Stimulated activated CD4-positive, alpha-beta T cell treated with anti-CD3 and anti-CD28 coated beads, Interleukin-1b, Interleukin-23, amount 100 ng/mL, for 4 hours (primary cell): ENCODE results near the gene MPPE1.
"Not testable (repeated sequence)": the region's sequence is repeated elsewhere in the genome, so short reads cannot be mapped to it uniquely, and the experiment has no call there.

Source experiments
- DNase-seq, 2 donors: peaks; one replicate each; pipeline ENCODE4 v3.0.0-alpha.2; 2020; ENCODE audit warnings: low read depth in 2 of 2

MPPE1 gene, protein sequence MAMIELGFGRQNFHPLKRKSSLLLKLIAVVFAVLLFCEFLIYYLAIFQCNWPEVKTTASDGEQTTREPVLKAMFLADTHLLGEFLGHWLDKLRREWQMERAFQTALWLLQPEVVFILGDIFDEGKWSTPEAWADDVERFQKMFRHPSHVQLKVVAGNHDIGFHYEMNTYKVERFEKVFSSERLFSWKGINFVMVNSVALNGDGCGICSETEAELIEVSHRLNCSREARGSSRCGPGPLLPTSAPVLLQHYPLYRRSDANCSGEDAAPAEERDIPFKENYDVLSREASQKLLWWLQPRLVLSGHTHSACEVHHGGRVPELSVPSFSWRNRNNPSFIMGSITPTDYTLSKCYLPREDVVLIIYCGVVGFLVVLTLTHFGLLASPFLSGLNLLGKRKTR

DNA sequence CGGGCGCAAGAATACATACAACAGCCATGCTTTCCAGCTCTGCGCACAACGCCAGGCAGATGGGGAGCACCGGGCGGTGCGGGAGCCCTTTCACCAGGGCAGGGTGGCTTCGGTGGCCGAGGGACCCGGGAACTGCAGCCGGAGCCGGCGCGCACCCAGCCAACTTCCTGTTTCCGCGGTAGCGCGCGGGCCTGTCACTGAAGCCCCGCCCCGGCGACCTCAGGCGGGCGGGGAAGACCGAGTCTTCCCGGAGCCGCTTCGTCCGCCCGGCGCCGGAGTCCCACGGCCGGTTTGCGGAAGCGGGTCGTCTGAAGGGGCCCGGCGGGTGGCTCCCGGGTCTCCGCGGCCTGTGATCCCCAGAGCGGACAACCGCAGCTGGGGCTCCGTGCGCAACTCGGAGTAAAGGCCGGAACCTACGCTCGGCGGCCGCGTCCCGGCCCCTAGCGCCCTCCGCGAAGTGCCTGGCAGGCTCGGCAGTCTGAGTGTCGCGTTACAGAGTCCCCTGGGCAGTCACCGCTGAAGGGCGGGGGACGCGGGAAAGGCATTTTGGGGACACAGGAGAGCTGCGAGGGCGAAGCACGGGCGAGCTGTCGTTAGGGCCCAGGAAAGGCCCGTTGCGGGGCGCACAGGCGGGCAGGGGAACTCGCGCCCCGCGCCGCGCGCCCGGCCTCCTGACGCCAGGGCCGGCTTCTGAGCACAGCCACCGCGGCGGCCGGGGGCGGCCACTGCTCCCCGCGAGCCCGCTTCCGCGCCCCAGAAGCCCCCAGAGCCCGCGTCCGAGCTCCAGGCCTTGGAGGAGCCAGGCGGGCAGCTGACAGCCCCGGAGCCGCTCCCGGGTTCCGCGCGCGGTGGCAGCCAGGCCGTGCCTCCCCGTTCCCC, at the start of gene MPPE1:
MPPE1 (minus strand) TSS at position 136 of the 879 bp plus-strand sequence. CDS start 11,053 bp downstream, outside the sequence.
- peak; percentile 64 to 84 for DNase-seq

DNA sequence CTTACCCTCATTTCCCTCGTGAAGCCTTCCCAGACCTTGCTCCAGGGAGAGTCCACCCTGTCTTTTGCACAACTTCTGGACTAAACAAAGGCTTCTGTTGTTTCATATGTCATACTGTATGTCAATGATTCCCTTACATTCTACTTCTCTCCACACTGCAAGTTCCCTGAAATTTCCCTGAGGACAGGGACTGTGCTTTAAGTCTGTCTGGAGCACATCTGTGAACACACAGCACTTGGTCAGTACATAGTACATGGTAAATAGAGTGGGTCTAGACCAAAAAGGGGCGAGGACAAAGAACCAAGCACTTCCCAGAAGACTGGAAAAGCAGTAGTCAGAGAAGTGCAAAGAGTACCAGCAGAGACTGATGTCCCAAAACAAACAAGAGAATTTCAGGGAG, 49.5 kb upstream of the MPPE1 start:
- no peak for DNase-seq

DNA sequence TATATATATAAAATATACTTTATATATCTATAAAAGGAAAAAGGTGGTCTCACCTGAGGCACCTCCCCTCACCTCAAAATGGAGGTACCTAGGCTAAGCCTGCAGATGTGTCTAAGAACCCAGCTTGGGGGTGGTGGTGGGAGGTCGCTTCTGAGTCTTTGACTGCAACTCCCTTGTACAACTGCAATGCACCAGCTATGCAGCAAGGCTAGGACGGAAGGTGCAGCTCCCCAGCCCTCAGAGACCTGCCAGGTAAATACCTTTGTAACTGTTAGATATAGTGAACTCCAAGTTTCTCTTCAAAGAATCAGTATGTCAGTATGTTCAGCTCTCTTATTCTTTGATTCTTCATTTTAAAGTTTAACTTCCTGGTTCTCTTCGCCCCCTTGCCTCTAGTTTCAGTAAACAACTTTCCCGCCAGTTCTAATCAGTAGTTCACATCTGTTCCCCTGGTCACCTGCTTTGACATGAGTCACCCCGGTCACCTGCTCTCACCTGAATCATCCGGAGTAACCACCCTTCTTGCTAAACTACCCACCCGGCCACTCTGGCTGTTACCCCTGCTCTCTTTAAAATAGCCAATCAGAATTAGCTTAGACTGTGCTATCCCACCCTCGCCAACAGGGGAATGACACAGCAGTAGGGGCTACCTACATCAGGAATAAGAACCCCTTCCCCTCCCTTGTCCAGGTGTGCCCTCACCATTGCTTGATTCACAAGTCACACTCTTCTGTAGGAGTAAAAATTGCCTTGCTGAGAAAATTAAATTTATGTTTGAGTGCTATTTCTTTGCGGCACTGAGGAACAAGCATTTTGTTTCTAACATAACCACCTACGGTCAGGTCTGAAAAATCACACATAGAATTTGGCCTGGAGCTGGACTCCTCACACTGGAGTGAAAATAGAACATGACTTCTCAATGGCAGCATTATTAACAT, 48.5 kb upstream of the MPPE1 start:
- DNase-seq: no peak

DNA sequence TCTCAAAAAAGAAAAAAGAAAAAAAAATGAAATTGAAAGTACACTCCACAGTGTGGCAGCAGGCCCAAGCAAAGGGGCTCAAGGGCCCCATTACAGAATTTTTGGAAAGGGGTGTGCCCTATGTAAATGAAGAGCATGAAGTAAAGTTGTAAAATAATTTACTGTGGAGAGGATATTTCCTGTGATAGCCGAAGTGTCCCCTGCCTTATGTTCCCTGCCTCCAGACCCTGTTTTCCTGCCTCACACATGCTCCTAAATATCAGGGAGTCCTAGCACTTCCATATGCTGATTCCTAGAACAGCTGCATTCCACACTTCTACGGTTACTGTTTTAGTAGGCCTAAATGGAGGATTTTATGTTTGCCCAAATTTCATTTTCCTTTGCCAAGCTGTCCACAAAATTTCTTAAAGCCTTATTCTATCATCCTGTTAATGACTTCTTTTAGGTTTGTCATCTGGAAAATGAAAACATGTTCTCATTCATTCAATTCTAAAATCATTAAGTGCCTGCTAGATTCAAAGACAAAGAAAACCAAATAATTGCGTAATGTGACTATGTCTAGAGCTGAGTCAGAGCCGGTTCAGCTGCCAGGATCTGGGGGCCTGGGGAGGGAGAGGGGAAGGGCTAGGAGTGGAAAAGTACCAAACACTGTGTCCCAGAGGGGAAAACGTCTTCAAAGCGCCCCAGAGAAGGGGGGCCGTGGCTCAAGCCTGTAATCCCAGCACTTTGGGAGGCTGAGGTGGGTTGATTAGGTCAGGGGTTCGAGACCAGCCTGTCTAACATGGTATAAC, 47.3 kb upstream of the MPPE1 start:
- no peak for DNase-seq

DNA sequence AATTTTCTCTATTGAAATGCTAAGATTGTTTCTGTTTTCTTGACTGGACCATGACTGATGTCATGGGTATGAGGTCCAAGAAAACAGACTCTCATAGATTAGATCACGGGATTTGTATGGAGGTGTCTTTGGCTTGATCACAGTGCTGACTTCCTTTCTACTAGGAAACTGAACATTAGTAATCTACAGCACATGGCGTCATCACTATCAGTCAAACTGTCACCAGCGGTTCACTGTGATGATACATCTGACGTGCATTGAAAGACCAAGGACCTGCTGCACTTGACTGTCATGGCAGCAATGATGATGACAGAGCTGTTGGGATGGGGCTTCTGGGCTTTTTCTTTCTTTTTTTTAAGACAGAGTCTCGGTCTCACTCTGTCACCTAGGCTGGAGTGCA, 45.0 kb upstream of the MPPE1 start:
- no peak for DNase-seq

DNA sequence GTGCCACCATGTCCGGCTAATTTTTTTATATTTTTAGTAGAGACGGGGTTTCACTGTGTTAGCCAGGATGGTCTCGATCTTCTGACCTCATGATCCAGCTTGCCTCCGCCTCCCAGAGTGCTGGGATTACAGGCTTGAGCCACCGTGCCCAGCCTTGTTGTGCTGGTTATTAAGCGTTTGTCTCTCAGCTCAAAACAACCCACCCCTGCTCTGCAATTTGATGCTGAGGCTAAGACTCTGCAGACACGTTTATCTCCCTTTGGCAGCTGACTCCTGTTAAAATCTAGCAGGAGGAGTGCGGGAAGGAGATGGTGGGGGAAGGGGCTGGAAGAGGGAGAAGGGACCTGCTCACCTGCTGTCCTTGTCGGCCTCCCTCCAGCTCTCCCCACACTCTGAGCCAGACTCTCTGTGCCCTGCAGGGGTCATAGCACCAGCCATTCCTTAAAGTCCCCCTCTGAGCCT, 43.3 kb upstream of the MPPE1 start:
- DNase-seq: no peak

DNA sequence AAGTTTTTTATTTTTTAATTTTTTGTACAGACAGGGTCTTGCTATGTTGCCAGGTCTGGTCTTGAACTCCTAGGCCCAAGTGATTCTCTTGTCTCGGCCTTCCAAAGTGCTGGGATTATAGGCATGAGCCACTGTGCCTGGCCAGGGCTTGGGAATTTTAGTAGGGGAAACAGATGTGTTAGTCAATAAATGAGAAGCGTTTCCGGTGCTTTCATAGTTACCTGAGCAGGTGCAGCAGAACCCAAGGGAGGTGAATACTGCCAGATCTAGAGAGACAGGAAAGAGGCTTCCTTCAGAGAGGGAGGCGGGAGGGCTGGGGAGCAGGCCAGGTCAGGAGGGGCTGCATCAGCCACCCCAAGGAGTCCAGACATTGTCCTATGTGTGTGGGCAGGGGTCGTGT, 42.7 kb upstream of the MPPE1 start:
- DNase-seq: no peak

DNA sequence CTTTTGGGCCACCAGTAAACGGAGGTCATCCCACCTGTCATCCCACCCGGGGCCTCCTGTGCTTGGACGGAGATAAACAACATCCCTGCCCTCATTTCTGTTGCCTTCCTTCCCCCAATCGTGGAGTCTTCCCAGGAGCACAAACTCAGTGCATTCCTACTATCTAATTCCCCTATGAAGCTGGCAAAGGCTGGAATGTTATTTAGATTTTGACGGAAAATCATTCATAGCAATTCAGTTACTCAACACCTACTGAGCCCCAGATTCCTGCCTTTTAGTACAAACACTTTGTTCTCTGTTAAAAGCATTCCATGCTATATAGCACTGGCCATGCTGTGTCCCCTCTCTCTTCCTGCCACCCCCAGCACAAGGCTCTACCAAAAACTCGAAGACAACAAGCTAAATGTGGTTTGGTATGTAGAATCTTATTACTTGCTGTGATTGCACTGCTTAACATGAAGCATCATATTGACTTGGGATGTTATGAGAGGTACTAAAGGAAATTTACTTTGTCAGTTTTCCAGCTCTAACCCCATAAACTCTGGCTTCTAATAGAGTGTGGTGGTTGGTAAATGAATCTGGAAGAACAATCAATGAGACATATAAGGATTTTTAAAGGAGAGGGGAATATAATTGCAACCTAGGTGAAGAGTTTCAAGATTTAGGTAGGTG, 40.9 kb upstream of the MPPE1 start:
- DNase-seq: no peak

DNA sequence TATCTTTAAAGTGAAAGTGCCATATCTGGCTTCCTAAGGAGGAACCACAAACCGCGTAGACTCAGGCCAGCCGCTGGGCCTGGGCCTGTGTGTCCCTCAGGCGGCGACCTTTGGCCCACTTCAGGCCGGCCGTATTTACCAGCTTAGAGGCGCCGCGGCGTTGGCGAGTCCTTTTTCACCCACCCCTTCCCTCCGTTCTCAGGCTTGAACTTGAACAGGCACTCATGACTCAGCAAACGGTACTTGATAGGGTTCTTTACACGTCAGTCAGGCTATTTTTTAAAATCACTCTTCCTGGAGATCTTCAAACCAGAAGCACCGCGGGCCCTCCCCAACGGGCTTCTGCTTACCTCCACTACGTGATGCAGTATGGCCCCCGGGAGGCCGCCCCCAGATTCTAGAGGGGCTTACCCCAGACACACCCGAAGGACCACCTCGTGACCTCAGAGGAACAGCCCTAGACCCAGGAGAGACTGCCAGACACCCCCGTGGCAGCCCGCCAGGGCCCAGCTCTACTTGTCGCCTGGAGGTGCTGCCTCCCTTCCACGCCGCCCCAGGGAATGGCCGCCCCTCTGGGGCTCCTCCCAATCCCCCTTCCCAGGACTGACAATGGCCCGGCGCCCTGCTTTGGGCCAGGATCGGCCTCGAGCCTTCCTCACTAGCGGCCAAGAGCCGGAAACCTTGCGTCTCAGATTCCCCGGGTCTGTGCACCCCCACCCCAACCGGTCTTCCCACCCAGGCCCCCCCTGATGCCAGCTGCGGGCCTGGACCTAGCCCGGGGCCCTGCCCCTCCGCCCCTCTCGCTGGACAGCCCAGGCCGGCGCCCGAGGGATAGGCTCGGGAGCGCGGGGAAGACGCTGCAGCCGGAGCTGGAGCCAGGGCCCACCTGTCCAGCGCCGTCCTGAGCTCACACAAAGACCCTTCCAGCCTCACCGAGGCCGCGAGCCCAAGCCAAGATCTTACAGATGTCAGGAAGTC, 39.4 kb upstream of the MPPE1 start:
- peak; percentile 30 to 48 for DNase-seq

DNA sequence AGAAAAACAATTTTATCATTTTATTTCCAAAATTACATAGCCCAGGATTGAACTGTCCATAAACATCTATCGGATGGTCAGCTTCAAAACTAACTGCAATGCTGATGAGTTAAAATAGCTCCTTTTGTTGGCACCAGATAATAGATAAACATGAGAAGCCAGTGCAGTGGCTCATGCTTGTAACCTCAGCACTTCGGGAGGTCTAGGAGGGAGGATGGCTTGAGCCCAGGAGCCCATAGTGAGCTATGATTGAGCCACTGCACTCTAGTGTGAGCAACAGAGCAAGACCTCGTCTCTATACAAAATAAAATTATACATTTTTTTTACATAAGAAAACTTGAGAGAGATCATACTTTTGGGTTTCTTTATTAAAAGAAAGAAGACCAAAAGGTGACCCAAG, 38.6 kb upstream of the MPPE1 start:
- DNase-seq: no peak

DNA sequence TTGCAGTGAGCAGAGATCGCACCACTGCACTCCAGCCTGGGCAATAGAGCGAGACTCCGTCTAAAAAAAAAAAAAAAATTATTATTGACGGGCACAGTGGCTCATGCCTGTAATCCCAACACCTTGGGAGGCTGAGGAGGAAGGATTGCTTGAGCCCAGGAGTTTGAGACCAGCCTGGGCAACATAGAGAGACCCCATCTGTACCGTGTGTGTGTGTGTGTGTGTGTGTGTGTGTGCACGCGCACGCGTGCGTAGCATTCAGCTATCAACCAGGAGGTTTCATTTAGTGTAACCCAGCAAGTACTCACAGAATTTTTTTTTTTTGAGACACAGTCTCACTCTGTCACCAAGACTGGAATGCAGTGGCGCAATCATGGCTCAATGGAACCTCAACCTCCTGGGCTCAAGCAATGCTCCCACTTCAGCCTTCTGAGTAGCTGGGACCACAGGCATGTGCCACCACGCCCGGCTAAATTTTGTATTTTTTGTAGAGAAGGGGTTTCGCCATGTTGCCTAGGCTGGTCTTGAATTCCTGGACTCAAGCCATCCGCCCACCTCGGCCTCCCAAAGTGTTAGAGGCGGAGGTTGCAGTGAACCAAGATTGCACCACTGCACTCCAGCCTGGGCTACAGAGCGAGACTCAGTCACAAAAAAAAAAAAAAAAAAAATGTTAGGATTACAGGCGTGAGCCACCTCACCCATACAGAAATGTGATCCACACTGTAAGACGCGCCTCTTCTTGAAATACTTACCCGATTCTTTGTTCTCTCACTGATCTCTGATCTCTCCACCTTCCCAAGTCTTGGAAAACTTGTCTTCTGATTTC, 37.9 kb upstream of the MPPE1 start:
- DNase-seq: not testable (repeated sequence)

DNA sequence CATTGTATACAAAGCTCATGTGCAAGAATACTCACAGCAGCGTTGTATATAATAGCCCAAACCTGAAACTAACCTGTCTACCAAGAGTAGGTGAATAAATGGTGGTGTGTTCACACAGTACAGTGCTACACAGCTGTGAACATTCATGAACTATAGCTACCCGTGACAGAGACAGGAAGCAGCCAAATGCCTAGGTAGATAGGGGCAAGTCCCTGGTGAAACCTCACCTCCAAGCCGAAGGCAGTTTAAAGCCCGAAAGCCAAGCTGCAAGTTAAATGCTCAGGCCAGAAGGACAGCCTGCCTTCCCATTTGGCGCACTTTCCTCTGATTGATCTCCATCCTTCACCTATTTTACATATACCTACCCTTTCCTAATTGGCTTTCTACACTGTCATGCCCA, 36.7 kb upstream of the MPPE1 start:
- DNase-seq: no peak

DNA sequence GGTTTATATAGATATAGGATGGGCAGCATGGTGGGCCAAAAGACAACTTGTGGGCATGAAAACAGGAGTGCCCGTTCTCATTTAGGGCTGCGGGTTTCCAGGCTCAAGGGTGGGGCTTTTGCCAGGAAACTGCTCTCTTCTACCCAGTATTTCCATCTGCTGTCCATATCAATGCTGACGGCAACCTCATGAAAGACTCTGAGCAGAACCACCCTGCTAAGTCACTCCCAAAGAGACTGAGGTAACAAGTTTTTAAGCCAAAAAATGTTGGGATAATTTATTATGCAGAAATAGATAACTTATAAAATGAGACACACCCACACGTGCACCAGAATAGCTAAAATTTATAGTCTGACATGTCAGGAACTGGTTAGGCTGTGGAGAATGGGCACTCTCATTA, 36.1 kb upstream of the MPPE1 start:
- no peak for DNase-seq

DNA sequence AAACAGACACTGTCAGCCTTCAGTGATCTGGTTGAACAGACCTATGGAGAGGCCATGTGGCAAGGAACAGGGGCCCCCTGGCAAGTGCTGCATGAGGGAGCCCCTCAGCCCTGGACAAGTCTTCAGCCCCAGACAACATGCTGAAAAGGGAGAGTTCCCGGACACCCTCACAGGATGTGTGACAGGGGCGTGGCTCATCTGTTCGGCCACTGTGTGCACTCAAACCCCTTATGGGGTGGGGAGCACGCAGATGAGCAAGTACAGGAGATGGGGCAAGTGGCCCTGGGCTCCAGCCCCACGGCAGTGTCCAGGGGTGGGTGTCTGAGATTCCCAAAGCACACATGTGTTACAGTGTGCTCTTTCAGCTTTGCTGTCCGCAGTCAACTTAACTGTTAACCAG, 35.4 kb upstream of the MPPE1 start:
- no peak for DNase-seq

DNA sequence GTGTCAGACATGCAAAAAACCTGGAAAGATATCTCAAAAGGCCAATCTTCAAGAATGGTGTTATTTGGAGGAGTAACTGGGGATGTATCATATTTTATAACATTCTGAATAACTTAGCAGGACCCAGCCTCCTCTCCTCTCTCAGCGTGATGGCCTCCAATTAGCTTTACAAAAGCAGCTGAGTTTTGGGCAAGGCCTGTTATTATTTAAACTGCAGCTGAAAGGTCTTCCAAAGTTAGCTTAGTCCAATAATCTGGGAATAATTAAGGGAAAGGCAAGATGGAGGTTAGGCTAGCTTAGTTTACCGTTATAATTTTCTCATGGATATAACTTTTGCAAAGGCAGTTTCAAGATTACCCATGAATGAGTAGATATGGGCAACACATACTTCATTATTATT, 32.8 kb upstream of the MPPE1 start:
- no peak for DNase-seq

DNA sequence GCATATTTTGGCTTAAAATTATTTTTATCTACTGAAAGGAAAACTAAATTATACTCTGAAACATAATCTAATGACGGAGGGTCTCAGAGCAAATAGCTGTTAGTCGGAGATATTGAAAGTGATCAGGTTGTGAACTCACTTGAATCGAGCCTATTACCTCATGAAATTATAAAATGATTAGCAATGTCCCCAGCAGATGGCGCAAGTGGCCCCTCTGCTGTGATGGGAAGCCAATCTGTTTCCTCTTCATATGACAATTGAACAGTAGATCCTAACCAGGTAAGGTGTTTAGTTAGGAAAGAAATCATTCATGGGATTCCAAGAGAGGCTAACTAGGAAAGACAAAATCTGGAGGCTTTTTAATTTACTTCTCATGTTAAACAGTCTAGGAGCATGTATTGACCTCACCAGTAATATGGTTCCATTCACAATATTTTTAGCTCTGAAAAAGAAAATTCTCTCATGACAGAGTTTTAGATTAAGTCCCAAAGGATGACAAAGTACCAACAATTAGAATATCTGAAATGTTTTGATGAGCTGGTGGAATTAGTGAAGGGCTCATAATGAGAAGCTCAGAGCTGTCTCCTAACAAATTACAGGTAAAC, 29.9 kb upstream of the MPPE1 start:
- DNase-seq: peak; percentile 74 to 77

DNA sequence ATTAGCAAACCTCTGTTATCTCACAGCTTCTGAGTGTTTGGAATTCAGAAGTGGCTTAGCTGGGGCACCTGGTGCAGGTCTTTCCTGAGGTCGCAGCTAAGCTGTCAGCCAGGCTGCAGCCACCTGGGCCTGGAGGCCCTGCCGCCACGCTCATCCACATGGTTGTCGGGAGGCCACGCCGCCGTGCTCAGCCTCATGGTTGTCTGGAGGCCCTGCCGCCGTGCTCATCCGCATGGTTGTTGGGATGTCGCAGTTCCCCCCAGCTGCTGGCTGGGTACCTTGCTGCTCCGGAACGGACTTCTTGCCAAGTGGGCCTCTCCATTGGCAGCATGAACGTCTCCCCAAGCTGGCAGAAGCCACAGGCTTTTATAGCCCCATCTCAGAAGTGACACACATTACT, 24.3 kb upstream of the MPPE1 start:
- DNase-seq: no peak

DNA sequence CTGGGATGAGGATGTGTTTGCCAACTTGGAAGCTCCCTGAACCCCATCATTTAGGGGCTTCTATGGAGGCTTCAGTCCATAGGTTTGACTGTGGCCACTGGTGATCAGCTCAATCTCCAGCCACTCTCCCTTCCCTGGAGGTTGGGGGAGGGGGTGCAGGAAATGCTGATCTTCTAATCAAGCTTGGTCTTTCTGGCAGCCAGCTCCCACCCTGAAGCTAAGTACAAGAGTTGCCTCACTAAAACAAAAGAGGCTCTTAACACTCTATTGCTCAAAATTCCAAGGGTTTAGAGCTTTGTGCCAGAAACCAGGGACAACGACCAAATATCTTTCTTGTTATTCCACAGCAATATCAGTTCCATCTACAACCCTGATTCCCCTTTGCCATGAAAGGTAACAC, 19.4 kb upstream of the MPPE1 start:
- DNase-seq: no peak
